ENCODE results near the gene WLS. TPM values are rescaled to one million over a fixed set of nuclear protein-coding genes. Genes with fewer than 3 reads are reported as not detected.

WLS gene
- total RNA-seq, 2 experiments from 2014 or later: not detected

DNA sequence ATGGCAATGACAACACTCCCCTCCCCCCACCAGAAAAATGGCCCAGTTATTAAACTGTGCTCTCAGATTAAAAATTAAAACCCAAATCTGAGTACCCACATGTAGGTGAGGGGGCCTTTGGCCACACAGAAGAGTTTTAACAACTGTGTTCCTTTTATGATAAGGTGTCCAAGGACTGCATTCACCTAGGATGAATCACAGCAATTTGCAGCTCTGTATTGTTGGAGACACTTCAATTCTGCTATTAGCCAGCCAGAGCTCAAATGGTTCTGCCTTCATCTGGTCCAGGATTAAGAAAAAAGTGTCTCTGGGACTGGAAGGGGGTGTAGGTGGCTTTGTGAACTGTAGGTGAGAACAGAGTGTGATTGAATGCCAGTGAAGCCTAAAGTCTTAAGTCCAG is 138.6 kb downstream of the WLS start:
- H3K4me1 Mint-ChIP-seq: no peaks in the 10 kb centered on the region
- DNase-seq: no peak
- peaks cover 2% of the 10 kb centered on the region for H3K27me3 Mint-ChIP-seq
- no peaks in the 10 kb centered on the region for H3K36me3 Mint-ChIP-seq
- H3K4me3 Mint-ChIP-seq: no peak overlapping the region
- no peak overlapping the region for H3K27ac Mint-ChIP-seq
- peaks cover 1% of the 10 kb centered on the region for H3K9me3 Mint-ChIP-seq

DNA sequence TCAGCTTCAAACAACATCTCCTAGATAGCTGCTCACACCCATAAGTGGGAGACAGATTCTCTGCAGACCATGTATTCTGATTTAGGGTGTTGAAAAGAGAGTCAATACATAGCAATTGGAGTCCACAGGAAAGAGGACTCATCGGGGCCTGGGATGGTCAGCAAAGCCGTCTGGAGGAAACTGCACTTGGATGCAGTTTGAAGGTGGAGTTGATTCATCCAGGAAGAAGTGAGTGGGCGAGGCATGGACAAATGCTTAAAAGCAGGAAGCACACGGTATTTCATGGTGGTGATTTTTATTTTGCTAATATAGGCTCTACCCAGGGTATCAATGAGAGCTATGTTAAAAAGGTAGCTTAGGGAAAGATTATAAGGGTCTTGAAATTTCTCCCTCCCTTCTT is 145.1 kb downstream of the WLS start:
- Mint-ChIP-seq H3K27me3 (peaks cover 4% of the 10 kb centered on the region), H3K4me1 (no peaks in the 10 kb centered on the region), H3K27ac (no peak overlapping the region), H3K9me3 (peaks cover 2% of the 10 kb centered on the region), H3K4me3 (no peak overlapping the region), H3K36me3 (no peaks in the 10 kb centered on the region)
- no peak for DNase-seq

DNA sequence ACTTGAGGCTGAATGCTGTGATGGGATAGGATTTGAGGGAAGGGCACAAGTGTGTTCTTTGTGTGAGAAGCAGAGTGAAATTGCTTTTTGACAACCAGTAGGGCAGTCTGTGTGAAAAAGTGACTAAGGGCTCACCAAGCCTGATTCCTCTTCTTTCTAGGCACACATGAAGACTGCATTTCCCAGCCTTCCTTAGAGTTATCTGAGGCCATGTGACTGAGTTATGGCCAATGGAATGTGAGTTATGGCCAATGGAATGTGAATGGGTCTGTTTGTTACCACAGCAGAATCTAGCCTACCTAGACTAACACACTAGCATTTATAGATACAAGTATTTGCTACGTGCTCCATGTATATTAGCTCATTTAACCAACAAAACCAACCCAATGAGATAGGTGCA is 146.6 kb downstream of the WLS start:
- Mint-ChIP-seq H3K4me1 (no peaks in the 10 kb centered on the region), H3K9me3 (peaks cover 2% of the 10 kb centered on the region), H3K27me3 (peaks cover 4% of the 10 kb centered on the region), H3K36me3 (no peaks in the 10 kb centered on the region), H3K27ac (no peak overlapping the region), H3K4me3 (no peak overlapping the region)
- DNase-seq: no peak

DNA sequence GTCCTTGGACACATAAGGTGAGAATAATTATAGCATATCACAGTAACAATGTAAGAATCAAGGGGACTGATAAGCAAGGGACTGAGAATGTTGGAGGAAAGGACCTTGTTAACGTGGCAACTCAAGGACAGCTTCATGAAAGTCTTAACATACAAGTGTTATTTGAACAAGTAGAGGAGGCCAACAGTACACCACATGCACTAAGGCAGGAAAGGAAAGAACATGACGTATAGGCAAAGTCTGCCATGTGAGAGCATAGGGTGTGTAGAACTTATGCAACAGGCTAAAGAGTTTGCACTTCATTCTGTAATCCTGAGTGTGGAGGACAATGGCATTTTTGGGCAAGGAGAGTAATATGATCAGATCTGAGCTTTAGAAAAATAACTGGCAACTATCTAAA is 148.6 kb downstream of the WLS start:
- no peak for DNase-seq
- no peak overlapping the region for H3K4me3 Mint-ChIP-seq
- no peaks in the 10 kb centered on the region for H3K4me1 Mint-ChIP-seq
- H3K27ac Mint-ChIP-seq: no peak overlapping the region
- H3K27me3 Mint-ChIP-seq: peaks cover 11% of the 10 kb centered on the region
- H3K9me3 Mint-ChIP-seq: peaks cover 2% of the 10 kb centered on the region
- H3K36me3 Mint-ChIP-seq: no peaks in the 10 kb centered on the region

DNA sequence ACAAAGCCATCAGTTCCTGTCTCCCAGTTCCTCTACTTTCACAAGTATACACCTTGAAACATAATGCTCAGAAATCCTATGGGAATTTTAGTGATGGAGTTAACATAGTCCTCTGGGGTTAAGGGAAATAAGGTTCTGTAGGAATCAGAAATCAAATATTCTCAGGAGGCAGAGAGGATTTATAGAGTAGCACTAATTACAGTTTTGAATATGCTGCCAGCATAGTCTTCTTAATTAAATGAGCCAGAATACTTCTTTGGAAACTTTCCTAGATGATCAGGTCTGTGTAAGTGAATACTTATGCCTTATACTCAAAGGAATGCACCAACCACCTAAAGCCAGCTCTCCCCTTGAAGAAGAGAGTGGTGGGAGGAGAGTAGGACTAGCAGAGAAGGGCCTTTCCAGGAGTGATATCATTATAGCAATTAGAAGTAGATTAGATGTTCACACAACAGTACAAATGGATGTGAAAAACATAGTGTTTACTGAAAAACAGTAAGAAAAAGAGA is 150.5 kb downstream of the WLS start:
- peaks cover 11% of the 10 kb centered on the region for H3K27me3 Mint-ChIP-seq
- no peaks in the 10 kb centered on the region for H3K36me3 Mint-ChIP-seq
- H3K4me3 Mint-ChIP-seq: no peak overlapping the region
- no peak overlapping the region for H3K27ac Mint-ChIP-seq
- no peak for DNase-seq
- H3K4me1 Mint-ChIP-seq: no peaks in the 10 kb centered on the region
- peaks cover 2% of the 10 kb centered on the region for H3K9me3 Mint-ChIP-seq

DNA sequence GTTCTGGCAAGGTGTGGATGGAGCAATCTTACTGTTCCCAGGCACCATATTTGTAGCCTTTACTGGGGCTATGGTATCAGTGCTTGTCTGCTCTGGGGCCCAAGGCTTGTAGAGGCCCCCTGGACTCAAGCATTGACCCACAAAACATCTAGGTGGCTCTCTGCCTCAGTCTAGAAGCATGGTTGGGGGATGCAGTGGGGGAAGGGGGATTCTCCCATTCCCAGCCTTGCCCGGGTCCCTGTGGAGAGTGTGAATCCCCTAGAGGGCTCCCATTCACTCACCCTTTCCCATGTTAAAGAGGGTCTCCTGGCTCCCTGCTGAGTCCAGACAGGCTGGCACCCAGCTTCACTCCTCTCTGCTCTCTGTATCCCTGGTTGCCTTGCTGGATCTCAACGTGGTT is 153.7 kb downstream of the WLS start:
- Mint-ChIP-seq H3K27me3 (peaks cover 11% of the 10 kb centered on the region), H3K4me1 (no peaks in the 10 kb centered on the region), H3K27ac (no peak overlapping the region), H3K4me3 (no peak overlapping the region), H3K36me3 (no peaks in the 10 kb centered on the region), H3K9me3 (peaks cover 2% of the 10 kb centered on the region)
- no peak for DNase-seq

Other genes with a start within 250 kb of the WLS start
- under 1 TPM; 0.47 to 0.52 TPM for gene DIRAS3, start 181.9 kb downstream of the WLS start, total RNA-seq
- not detected for gene RPE65, start 217.4 kb upstream of the WLS start, total RNA-seq

All from activated naive CD8-positive, alpha-beta T cell treated with anti-CD3 and anti-CD28 coated beads for 36 hours (primary cell).